Keratinocyte (primary cell): ENCODE results near the gene TMEM187. TPM values are rescaled to one million over a fixed set of nuclear protein-coding genes. Genes with fewer than 3 reads are reported as not detected.

Experiments
- DNase-seq: peaks from one replicate; pipeline ENCODE4 v3.0.0-alpha.2; 2011; ENCODE audit warnings: low read depth, missing footprints, low spot score
- FAIRE-seq: peaks from 2 replicates; lab custom pipeline; 2011; peaks lifted over from hg19 to GRCh38; lab: Jason Lieb, UNC
- H2AFZ ChIP-seq: 2 replicates; pipeline ENCODE4 v1.6.0; 2012; ENCODE audit warnings: low read length, control low read depth, inconsistent platforms; ENCODE audit not compliant: control insufficient read depth
- H3K27ac ChIP-seq: 2 replicates; pipeline ENCODE4 v1.5.1; 2011; ENCODE audit warnings: low read length; ENCODE audit not compliant: control insufficient read depth, insufficient read depth
- H3K27me3 ChIP-seq: 3 replicates; pipeline ENCODE4 v1.6.0; 2011; ENCODE audit warnings: low read length; ENCODE audit not compliant: control insufficient read depth, insufficient read depth; ENCODE audit errors: extremely low read depth
- H3K36me3 ChIP-seq, 2 experiments: 2 replicates in 1 of 2; 3 replicates in 1 of 2; pipeline ENCODE4 v1.5.1; 2011; ENCODE audit warnings: low read length in 2 of 2, mild to moderate bottlenecking in 1 of 2; ENCODE audit not compliant: control insufficient read depth in 2 of 2, insufficient read depth in 2 of 2; ENCODE audit errors: extremely low read depth in 1 of 2
- H3K4me1 ChIP-seq: 3 replicates; pipeline ENCODE4 v1.5.1; 2011; ENCODE audit warnings: low read length; ENCODE audit not compliant: control insufficient read depth, insufficient read depth; ENCODE audit errors: extremely low read depth
- H3K4me2 ChIP-seq: 3 replicates; pipeline ENCODE4 v1.6.0; 2011; ENCODE audit warnings: low read depth, low read length; ENCODE audit not compliant: control insufficient read depth, insufficient read depth; ENCODE audit errors: extremely low read depth
- H3K4me3 ChIP-seq, 3 experiments: fragments of 200-600 bp in 1 of 3; sonication (generic) in 1 of 3; 2 replicates in 2 of 3; 3 replicates in 1 of 3; pipeline ENCODE4 v1.5.1; 2011 to 2016; ENCODE audit warnings: low read length in 3 of 3, mild to moderate bottlenecking in 3 of 3, control low read depth in 2 of 3, inconsistent platforms in 1 of 3, low read depth in 1 of 3, mixed read lengths in 1 of 3, mixed run types in 1 of 3, moderate library complexity in 1 of 3; ENCODE audit not compliant: control insufficient read depth in 2 of 3, insufficient read depth in 2 of 3; ENCODE audit errors: extremely low read depth in 1 of 3
- H3K79me2 ChIP-seq: 2 replicates; pipeline ENCODE4 v1.6.0; 2012; ENCODE audit warnings: low read length; ENCODE audit not compliant: control insufficient read depth, insufficient read depth
- H3K9ac ChIP-seq: 3 replicates; pipeline ENCODE4 v1.6.0; 2011; ENCODE audit warnings: low read length; ENCODE audit not compliant: control insufficient read depth, insufficient read depth; ENCODE audit errors: extremely low read depth
- H3K9me1 ChIP-seq: 3 replicates; pipeline ENCODE4 v1.6.0; 2011; ENCODE audit warnings: low read length; ENCODE audit not compliant: control insufficient read depth, insufficient read depth; ENCODE audit errors: extremely low read depth
- H3K9me3 ChIP-seq: 2 replicates; pipeline ENCODE4 v1.5.1; 2012; ENCODE audit warnings: low read depth, low read length; ENCODE audit not compliant: control insufficient read depth
- H4K20me1 ChIP-seq: 3 replicates; pipeline ENCODE4 v1.6.0; 2011; ENCODE audit warnings: low read length; ENCODE audit not compliant: control insufficient read depth, insufficient read depth; ENCODE audit errors: extremely low read depth
- CTCF ChIP-seq, 3 experiments: IDR thresholded peaks in 1 of 3; conservative IDR thresholded peaks in 1 of 3; optimal IDR thresholded peaks in 1 of 3; 2 replicates in 2 of 3; 3 replicates in 1 of 3; pipeline versions ENCODE3 to v1.5.1; 2011; ENCODE audit warnings: low read length in 3 of 3, mild to moderate bottlenecking in 3 of 3, moderate library complexity in 2 of 3, control low read depth in 1 of 3, inconsistent platforms in 1 of 3; ENCODE audit not compliant: insufficient read depth in 2 of 3; ENCODE audit errors: extremely low read depth in 1 of 3
- EZH2 ChIP-seq: IDR thresholded peaks from one replicate; pipeline ENCODE4 v1.6.1; 2012; ENCODE audit warnings: inconsistent platforms, mild to moderate bottlenecking, low read length, moderate library complexity
- dilution Hi-C: fragments of 300-500 bp; cut with MboI; formaldehyde crosslinking; loops from one replicate; pipeline ENCODE4 v1.7.0; 2020; ENCODE audit warnings: low sequenced_read_pairs; ENCODE audit not compliant: extremely low pct_ligation_motif_present
- polyA plus RNA-seq, 5 experiments: library from polyadenylated mRNA; depleted of rRNA in 3 of 5; stranded (reverse) in 3 of 5; stranded (forward) in 1 of 5; unstranded in 1 of 5; fragments of >200 nt; gene quantifications; 1 replicate in 1 of 5; 2 replicates in 3 of 5; 3 replicates in 1 of 5; pipeline versions ENCODE4 v1.2.1 to v1.2.3, GENCODE V29; 2011 to 2012; ENCODE audit warnings: missing spikeins in 2 of 5, low read depth in 1 of 5, low replicate concordance in 1 of 5

Gene TMEM187
- polyA plus RNA-seq, 1 donor (not counting 4 experiments of a cell fraction or from before 2014, with no cell fraction given), result 6.6 TPM

GRCh38 chrX:154030715-154031305 lies 58.3 kb downstream of the TMEM187 start:
- FAIRE-seq (no peak), DNase-seq (no peak)
- Histone ChIP-seq H3K4me2 (no peak overlapping the region), H3K9me3 (no peaks in the 10 kb centered on the region), H3K9ac (no peak overlapping the region), H3K4me3 (no peak overlapping the region), H2AFZ (no peak overlapping the region), H3K27me3 (no peaks in the 10 kb centered on the region), H3K4me1 (peaks cover 1% of the 10 kb centered on the region), H4K20me1 (no peaks in the 10 kb centered on the region), H3K36me3 (peaks cover 2 to 6% of the 10 kb centered on the region in 2 experiments), H3K9me1 (no peaks in the 10 kb centered on the region), H3K27ac (no peak overlapping the region), H3K79me2 (no peaks in the 10 kb centered on the region)
- TF ChIP-seq CTCF (optimal IDR thresholded peaks at IDR 0.05 in 1 of 3, IDR thresholded peaks at IDR 0.05 in 1 of 3, conservative IDR thresholded peaks at IDR 0.05 in 1 of 3; ENCODE audit: extremely low read depth in 1 of 3, insufficient read depth in 2 of 3, low read length in 3 of 3) (no peak), EZH2 (no peak)
- dilution Hi-C loops, result no loop called here

GRCh38 chrX:154032160-154032559 lies 59.6 kb downstream of the TMEM187 start:
- no peak overlapping the region for H3K27ac ChIP-seq
- no peaks in the 10 kb centered on the region for H3K27me3 ChIP-seq
- FAIRE-seq (no peak), DNase-seq (no peak)
- H3K9me3 ChIP-seq, result no peaks in the 10 kb centered on the region
- dilution Hi-C loops, result no loop called here
- no peak overlapping the region for H3K4me3 ChIP-seq
- TF ChIP-seq CTCF (optimal IDR thresholded peaks at IDR 0.05 in 1 of 3, IDR thresholded peaks at IDR 0.05 in 1 of 3, conservative IDR thresholded peaks at IDR 0.05 in 1 of 3; ENCODE audit: extremely low read depth in 1 of 3, insufficient read depth in 2 of 3, low read length in 3 of 3) (no peak), EZH2 (no peak)
- peaks cover 2 to 6% of the 10 kb centered on the region in 2 experiments for H3K36me3 ChIP-seq
- no peaks in the 10 kb centered on the region for H3K79me2 ChIP-seq
- H3K4me1 ChIP-seq, result no peaks in the 10 kb centered on the region
- H4K20me1 ChIP-seq, result no peaks in the 10 kb centered on the region
- no peaks in the 10 kb centered on the region for H3K9me1 ChIP-seq
- no peak overlapping the region for H2AFZ ChIP-seq
- H3K9ac ChIP-seq, result no peak overlapping the region
- no peak overlapping the region for H3K4me2 ChIP-seq
